ENCODE data around the gene CST11.

The CST11 gene

DNA sequence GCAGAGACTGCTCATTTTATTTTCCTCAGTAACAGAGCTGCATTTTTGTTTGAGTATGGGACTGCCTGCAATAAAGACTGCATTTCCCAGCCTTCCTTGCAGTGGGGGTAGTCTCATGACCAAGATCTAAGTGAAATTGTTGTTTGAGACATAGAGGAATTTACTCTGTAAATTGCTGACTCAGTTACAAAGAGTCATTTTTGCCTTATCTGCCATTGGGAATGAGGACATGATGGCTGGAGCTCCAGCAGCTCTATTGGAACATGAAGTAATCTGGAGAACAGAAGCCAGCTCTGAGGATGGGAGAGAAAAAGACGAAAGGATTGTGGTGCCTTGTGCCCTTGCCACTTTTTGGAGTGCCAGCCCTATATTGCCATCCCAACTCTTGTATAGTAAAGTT is 2.1 kb upstream of the CST11 start:
- DNase-seq (ENCODE audit: low read depth in 3 of 3, low spot score in 1 of 3), result no peak

DNA sequence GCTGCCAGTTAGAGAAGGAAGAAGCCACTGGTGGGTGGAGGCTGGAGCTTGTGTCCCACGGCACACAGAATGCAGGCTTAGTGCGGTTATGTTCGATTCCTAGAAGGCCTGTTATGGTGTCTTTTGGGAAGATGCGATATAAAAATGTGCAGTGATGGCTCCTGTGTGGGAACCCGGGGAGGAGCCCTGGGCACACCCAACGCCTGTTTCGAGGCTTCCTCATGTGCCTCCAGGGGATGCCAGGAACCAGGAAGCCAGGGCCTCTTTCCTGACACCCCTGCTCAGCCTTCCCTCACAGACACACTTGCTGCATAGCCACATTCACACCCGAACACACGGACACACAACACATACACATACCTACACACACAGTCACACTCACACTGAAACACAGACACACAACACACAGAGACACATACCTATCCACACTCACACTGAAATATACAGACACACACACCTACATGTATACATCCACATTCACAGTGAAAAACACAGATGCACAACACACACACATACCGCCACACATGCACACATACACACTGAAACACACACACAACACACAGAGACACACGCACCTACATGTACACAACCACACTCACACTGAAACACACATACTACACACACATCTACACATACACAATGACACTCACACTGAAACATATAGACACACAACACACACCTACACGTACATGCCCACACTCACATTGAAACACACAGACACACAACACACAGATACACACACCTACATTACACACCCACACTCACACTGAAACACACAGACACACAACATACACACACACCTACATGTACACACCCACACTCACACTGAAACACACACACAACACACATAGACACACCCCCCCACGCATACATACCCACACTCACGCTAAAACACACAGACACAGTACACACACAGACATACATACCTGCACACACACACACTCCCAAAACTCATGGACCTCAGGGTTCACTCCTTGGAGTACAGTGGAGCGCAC is 1.2 kb upstream of the CST11 start:
- no peak for DNase-seq (ENCODE audit: low read depth in 3 of 3, low spot score in 1 of 3)

DNA sequence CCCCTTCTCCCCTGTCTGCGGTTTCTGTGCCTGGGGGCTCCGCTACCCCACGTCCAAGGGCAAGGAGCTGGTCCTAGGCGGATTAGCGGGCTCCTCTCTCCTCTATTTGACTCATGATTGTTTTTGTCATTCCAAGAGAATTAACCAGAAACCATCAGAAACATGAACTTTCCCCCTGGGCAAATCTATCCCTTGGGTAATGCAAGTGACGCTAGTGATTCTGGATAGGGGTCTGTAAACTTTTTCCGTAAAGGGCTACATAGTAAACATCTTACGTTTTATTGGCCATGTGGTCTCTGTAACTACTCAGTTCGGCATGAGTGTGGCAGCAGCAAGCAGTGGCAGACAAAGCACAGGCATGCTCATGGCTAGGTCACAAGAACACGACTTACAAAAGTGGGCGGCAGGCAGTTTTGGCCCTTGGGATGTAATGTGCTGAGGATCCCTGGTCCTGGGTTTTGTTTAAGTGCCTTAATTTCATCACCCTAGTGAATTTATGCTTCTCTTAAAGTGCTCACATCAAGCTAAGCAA is 654 bp downstream of the CST11 start:
- no peak for DNase-seq (ENCODE audit: low read depth in 3 of 3, low spot score in 1 of 3)

DNA sequence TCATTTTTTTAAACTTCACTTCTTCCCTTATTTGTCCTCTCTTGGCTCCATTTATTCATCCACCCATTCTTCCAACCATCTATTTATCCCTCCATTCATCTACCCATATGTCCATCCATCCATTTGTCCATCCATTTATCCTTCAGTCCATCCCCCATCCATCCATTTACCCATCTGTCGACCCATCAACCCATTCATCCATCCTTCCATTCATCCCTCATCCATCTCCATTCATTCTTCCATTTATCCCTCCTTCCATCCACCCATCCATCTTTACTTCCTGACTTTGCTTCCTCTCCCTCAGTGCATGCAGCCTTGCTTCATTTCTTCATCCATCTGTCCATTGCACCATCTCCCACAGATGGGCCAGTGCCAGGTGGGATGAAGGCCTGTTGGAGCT is 1.8 kb downstream of the CST11 start:
- no peak for DNase-seq (ENCODE audit: low read depth in 3 of 3, low spot score in 1 of 3)

DNA sequence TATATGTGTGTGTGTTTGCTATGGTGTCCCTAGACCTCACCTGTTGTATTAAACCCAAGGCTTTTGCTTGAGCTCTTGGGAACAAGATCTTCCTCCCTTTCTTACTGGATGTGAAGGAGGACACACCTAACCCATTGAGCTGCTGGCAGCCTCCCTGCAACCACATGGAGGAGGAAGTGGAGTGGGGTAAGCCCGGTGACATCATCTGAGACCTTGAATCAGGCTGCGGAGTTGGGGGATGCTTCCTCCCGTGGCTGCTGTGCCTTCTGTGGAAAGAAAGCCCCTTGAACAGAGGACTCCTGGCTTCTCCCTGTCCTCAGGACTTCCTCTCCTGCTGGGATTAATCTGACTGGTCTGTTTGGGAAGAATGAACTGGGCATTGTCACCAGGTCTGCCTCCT is 3.3 kb downstream of the CST11 start:
- DNase-seq (ENCODE audit: low read depth in 3 of 3, low spot score in 1 of 3), result no peak

DNA sequence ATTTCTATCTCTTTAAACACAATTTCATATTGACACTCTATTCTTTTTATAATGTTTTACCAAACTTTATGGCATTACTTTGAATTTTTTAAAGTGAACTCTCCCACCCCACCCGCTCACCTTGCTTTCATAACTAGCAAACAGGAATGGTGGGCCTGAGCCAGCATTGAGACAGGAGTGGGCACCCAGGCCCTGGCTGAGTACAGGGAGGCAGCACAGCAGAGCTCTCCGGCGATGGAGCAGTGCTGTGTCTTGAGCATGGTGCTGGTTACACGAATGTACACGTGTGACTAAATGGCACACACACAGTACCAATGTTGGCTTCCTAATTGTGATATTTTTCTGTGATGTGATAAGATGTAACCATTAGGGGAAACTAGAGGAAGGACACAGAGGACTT is 4.5 kb downstream of the CST11 start:
- no peak for DNase-seq (ENCODE audit: low read depth in 3 of 3, low spot score in 1 of 3)

DNA sequence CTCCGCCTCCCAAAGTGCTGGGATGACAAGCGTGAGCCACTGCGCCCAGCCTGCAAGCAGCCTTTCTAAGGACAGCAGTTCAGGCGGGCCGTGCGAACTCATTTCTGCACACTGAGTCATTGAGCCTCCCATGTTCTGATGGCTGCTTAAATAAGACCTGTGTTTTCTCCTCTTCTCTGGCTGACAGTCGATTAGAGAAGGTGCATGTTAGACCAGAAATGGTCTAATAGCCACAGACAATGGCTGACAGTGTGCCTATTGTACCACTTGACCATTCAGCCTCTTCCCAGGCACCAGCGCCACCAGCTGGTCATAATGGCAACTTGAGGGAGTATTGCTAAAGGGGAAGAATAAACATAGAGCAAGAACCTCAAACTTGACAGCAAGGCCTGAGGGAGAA is 6.2 kb downstream of the CST11 start:
- peak in 1 of 3 donors; percentile 5 for DNase-seq (ENCODE audit: low read depth in 3 of 3, low spot score in 1 of 3)

DNA sequence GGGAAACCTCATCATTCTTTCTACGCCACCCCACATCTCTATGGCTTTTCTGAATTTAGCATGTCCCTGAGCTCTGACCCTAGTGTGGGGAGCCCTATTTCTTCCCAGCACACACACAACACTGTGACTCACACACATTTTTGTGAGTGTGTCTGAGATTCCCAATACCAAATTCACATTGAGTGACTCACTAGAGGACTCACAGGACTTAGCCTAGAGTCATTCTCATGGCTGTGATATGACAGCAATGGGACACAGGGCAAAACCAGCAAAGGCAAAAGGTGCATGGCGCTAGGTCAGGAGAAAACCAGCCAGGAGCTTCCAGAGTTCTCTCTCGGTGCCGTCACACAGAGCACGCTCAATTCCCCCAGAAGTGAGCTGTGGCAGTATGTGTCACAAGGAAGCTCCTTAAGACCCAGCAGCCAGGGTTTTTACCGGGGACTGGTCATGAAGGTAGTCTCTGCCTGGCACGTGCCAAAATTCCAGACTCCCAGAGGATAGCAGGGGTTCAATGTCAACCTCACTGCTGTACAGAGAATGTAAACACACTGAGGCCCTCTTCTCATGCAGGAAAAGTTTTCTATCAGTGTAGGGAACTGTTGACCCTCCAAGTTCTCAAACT is 7.0 kb downstream of the CST11 start:
- DNase-seq (ENCODE audit: low read depth in 3 of 3, low spot score in 1 of 3), result no peak

DNA sequence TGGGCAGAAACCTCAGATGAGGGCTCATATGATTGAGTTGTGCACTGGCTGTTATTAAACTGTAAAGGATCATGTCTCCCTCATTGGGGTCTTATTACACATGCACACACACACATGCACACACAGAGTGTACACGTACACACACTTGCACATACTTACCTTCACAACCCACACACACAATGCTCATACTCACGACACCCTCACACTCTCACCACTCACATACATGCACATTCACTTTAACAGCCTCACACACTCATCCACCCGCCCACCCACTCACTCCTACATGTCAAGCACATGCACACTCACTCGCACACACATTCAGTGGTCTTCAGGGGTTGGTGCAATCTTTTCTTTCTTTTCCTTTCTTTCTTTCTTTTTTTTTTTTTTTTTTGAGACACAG is 7.8 kb downstream of the CST11 start:
- DNase-seq (ENCODE audit: low read depth in 3 of 3, low spot score in 1 of 3), result no peak

DNA sequence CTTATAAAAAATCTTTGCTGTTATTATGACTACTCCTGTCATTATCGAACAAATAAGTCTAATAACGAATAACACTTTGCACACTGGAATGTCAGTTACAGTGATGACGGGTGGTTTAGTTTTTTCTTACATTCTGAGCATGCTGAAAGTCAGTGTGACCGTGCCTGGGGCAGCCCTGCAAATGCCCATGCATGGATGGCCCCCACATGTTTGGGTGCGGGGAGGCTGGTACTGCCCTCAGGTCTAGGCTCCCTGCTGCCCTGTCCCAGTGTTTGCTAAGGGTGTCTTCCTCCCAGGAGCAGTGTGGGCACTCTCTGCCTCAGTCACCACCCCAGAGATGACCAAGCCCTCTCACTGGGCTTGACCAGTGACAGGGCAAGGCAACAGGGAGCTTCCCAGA is 10.2 kb downstream of the CST11 start:
- DNase-seq (ENCODE audit: low read depth in 3 of 3, low spot score in 1 of 3), result no peak

DNA sequence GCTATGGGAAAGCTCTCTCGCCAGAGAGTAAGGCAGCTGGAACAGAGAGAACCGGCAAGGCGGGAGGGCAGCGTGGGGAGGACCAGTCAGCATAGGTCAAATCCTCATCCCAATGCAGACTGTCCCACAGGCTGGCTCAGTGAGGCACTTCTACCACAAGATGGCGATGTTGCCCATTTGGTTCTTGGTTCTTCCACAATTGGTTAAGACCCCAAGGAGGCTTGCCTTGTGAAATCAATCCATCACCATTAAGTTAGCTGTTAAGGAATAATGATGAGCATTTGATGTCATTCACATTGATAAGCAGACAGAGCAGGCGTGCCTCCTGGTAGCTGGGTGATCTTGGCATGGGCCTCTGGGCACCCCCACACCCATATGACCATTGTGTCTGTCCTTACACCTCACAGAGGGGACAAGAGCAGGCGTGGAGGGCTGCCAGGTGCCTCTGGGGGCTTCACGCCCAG is 10.8 kb downstream of the CST11 start:
- peak in 1 of 3 donors; percentile 8 for DNase-seq (ENCODE audit: low read depth in 3 of 3, low spot score in 1 of 3)

DNA sequence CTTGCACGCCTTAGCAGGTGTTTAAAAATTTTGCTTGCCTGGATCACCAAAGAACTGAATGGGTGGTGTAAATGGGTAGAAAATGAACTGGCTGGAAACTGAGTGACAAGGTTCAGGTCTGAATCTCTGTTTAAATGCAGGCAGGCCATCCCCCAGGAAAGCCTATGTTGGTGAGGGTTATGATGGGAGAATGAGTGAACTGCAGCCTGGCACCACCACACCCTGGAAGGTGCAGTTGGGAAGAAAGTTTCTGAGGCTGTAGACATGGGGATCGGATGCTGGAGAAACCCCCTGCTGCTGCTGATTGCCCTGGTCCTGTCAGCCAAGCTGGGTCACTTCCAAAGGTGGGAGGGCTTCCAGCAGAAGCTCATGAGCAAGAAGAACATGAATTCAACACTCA is 12.7 kb downstream of the CST11 start:
- DNase-seq (ENCODE audit: low read depth in 3 of 3, low spot score in 1 of 3), result no peak

DNA sequence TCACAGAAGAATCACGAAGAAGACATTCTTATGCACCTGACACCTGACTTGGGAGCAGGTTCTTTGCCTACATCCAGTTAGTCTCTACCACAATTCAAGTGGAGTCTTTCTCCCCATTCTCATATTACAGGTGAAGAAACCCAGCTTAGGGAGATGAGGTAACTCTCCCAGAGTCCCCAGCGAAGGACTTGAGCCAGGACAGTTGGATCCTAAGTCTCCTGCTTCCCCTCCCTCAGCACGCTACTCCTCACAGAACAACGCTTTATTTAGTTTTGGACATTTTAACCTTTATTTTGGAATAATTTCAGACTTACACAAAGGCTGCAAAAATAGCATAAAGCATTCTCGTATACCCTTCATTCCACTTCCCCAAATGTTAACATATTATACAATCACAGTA is 14.0 kb downstream of the CST11 start:
- no peak for DNase-seq (ENCODE audit: low read depth in 3 of 3, low spot score in 1 of 3)

DNA sequence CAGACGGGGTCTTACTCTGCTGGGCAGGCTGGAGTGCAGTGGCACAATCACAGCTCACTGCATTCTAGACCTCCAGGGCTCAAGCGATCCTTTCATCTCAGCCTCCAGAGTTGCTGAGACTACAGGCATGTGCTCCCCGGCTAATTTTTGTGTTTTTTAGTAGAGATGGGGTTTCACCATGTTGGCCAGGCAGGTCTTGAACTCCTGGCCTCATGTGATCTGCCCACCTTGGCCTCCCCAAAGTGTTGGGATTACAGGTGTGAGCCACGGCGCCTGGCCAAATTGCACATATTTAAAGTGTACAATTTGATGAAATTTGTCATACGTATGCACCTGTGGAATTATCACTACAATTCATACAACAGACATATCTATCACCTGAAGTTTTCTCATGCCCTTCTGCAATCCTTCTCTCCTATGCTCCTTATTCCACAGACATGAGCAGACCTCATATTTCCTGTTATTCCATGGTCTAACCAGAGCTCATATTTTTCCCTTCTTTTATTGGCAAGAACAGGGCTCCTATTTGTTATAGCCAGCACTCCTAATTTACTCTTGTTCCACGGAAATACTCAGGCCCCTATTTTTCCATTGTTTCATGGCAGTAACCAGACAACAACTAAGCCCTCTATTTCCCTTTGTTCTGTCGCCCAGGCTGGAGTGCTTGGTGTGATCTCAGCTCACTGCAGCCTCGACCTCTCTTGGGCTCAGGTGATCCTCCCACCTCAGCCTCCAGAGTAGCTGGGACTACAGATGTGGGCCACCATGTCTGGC is 15.4 kb downstream of the CST11 start:
- no peak for DNase-seq (ENCODE audit: low read depth in 3 of 3, low spot score in 1 of 3)

DNA sequence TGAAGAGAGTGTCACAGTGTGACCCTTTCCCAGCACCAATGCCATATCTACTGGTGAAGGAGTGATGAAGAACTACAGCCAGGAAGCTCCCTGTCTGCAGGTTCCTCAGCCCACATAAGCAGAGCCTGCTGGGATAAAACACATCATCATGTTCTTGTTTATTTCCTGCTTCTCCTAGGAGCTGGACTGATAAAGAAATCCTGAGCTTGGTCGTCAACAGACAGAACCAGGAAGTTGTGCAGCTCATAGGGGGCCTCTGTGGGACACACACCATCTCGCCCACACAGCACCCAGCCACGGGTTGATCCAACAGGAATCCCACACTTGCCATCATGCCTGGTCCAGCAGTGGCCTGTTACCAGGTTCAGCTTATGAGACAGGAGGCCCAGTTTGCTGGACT is 16.0 kb downstream of the CST11 start:
- no peak for DNase-seq (ENCODE audit: low read depth in 3 of 3, low spot score in 1 of 3)

DNA sequence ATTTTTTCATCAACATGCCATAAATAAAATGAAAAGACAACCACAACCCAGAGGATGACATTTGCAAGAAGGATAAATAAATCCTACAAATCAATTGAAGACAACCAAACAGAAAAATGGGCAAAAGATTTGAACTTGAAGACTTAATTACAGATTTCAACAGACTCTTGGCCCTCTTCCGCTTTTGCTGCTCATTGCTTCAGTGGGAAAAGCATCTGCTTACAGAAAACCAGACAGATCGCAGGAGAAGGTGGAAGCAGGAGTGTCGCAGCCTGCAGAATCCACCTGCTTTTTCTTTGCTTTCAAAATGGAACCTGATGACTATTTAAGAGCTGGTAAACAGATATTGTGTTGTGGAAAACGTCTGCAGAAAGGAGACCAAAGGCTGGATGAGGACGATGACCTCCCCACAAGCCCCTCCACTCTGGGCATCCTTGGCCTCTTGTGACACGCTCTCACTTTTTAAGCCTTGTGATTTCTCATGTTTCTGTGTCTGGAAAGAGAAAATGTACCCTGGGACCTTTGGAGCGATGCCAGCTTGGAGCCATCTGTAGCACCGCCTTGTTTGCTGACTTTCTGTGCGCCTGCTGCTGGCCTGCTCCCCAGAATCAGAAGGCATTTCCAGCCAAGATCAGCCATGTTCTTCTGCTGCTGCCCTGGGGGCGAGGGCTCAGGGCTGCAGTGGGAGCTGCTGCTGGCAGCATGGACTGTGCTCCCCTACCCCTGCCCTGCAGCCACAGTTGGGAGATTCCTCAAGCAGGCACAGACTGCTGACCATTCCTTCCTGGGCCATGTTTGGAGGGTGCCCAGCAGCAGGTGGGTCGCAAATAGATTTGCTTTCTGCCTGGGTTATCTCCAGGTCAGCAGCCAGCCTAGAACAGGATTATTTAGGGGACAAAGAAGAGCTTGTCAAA is 16.8 kb downstream of the CST11 start:
- no peak for DNase-seq (ENCODE audit: low read depth in 3 of 3, low spot score in 1 of 3)

DNA sequence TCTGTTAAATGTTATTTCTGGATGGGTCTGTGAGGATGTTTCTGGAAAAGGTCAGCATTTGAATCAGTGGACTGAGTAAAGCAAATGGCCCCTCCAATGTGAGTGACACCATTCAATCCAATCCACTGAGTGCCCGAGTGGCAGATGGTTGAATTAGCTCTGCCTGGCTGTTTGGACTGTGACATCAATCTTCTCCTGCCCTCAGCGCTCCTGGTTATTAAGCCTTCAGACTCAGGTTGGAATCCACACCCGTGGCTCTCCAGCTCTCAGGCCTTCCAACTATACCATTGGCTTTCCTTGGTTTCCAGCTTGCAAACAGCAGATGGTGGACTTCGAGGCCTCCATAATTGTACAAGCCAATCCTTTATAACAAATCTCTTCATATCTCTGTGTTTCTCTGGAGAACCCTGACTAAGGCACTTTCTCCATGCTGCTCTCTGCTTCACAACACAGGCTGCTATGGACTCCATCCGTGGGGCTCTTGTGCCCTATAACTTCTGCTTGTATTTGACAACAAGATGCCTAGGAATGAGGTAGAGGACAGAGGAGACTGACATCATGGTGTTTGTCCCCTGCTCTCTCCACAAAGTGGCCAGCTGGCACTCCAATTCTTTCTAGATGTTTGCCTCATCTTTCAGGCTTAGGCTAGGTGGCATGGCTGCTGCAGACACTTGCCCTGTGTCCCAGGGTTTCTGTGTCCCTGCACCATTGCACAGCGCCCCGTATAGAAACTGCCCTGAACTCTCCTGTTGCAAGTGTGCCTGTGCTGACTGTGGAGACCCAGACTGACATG is 18.0 kb downstream of the CST11 start:
- DNase-seq (ENCODE audit: low read depth in 3 of 3, low spot score in 1 of 3), result no peak

DNA sequence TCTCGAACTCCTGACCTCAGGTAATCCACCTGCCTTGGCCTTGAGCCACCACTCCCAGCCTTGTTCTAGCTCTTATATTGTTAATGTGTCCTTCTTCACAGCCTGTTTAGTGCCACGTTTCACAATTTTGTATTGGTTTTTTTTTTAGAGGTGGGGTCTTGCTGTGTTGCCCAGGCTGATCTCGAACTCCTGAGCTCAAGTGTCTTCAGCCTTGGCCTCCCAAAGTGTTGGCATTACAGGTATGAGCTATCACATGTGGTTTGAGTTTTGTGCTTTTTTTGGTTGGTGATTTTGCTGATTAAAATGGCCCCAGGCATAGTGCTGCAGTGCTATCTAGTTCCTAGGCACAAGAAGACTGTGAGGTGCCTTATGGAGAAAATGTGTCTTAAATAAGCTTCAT is 19.0 kb downstream of the CST11 start:
- no peak for DNase-seq (ENCODE audit: low read depth in 3 of 3, low spot score in 1 of 3)

DNA sequence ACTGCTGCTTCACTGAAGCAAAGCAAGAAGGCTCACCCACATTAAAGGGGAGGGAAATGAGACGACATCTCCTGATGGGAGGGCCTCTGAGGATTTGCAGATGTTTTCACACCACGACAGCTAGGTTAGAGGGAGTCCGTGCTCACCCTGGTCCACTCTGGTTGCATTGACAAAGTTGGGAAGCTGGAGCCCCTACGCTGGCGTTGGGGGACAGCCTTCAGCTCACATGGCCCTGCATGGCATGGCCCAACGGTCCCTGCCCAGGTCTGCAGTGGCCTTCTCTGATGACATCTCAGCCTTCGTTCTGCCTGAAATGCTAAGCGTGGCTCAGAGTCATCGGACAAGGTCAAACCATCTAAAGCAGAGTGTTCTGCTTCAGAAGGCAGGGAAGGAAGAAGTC is 27.5 kb downstream of the CST11 start:
- no peak for DNase-seq (ENCODE audit: low read depth in 3 of 3, low spot score in 1 of 3)
